WTC11 (cell line): ENCODE data around the gene PIGQ.

ENCODE experiments used
- CTCF ChIP-seq: fragments of 200-600 bp; IDR thresholded peaks from 2 replicates; pipeline ENCODE4 v1.8.0; 2022; ENCODE audit warnings: antibody characterized with exemption
- FOXP4 ChIP-seq: sonication (generic); formaldehyde crosslinking; IDR thresholded peaks from 2 replicates; pipeline ENCODE4 v1.8.0; 2022; ENCODE audit warnings: mild to moderate bottlenecking, missing genetic modification reagents
- TF ChIP-seq, protein P1 (sequence below): sonication (generic); formaldehyde crosslinking; IDR thresholded peaks from 2 replicates; pipeline ENCODE4 v1.8.0; 2022; ENCODE audit warnings: mild to moderate bottlenecking, missing genetic modification reagents

GRCh38 chr16:536746-537145 is 33.0 kb upstream of the PIGQ start:
- TF ChIP-seq CTCF: no peak
- TF ChIP-seq FOXP4 (CRISPR knock-in tag): no peak
- TF ChIP-seq, protein P1, sequence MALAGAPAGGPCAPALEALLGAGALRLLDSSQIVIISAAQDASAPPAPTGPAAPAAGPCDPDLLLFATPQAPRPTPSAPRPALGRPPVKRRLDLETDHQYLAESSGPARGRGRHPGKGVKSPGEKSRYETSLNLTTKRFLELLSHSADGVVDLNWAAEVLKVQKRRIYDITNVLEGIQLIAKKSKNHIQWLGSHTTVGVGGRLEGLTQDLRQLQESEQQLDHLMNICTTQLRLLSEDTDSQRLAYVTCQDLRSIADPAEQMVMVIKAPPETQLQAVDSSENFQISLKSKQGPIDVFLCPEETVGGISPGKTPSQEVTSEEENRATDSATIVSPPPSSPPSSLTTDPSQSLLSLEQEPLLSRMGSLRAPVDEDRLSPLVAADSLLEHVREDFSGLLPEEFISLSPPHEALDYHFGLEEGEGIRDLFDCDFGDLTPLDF (CRISPR knock-in tag): no peak
